Neuronal stem cell (in vitro differentiated cells): Measurements from ENCODE around the gene SLC49A3.
A peak's percentile ranks its signal among the peaks of the same experiment; 100 is the strongest.
"Not testable (repeated sequence)": the region's sequence is repeated elsewhere in the genome, so short reads cannot be mapped to it uniquely, and the experiment has no call there.

Experiments used
- DNase-seq: peaks from one replicate; pipeline ENCODE4 v3.0.0-alpha.2; 2013; ENCODE audit warnings: low spot score
- H2AFZ ChIP-seq: one replicate; pipeline ENCODE4 v1.6.1; 2013; ENCODE audit warnings: mild to moderate bottlenecking, low read length, inconsistent platforms
- H2AK5ac ChIP-seq: 2 replicates; pipeline ENCODE4 v1.6.1; 2013; ENCODE audit warnings: low read depth, mild to moderate bottlenecking, inconsistent platforms, low read length, moderate library complexity, mixed read lengths
- H2BK120ac ChIP-seq: 2 replicates; pipeline ENCODE4 v1.6.1; 2013; ENCODE audit warnings: low read depth, mild to moderate bottlenecking, inconsistent platforms, low read length, moderate library complexity, mixed read lengths
- H2BK12ac ChIP-seq: one replicate; pipeline ENCODE4 v1.6.1; 2013; ENCODE audit warnings: low read length, inconsistent platforms
- H2BK15ac ChIP-seq: 2 replicates; pipeline ENCODE4 v1.6.1; 2013; ENCODE audit warnings: mild to moderate bottlenecking, low read length, inconsistent platforms, mixed read lengths
- H2BK5ac ChIP-seq: one replicate; pipeline ENCODE4 v1.6.1; 2013; ENCODE audit warnings: inconsistent platforms, mild to moderate bottlenecking, low read length, moderate library complexity
- H3K14ac ChIP-seq: one replicate; pipeline ENCODE4 v1.6.1; 2013; ENCODE audit warnings: low read length, inconsistent platforms
- H3K18ac ChIP-seq: 2 replicates; pipeline ENCODE4 v1.6.1; 2013; ENCODE audit warnings: low read length, inconsistent platforms
- H3K23ac ChIP-seq: 2 replicates; pipeline ENCODE4 v1.6.1; 2013; ENCODE audit warnings: low read depth, mild to moderate bottlenecking, mixed read lengths, low read length, inconsistent platforms; ENCODE audit not compliant: poor library complexity
- H3K27ac ChIP-seq: replicated peaks from 3 replicates; pipeline ENCODE4 v1.5.1; 2013; ENCODE audit warnings: low read length, inconsistent platforms
- H3K27me3 ChIP-seq, 3 experiments: 2 replicates each; pipeline ENCODE4 v1.6.1; 2013; ENCODE audit warnings: low read length in 3 of 3, mild to moderate bottlenecking in 2 of 3, inconsistent platforms in 1 of 3, low read depth in 1 of 3, mixed read lengths in 1 of 3, moderate library complexity in 1 of 3; ENCODE audit not compliant: control insufficient read depth in 3 of 3, insufficient read depth in 3 of 3
- H3K36me3 ChIP-seq, 2 donors: replicated peaks in 1 of 2; 2 replicates each; pipeline ENCODE4 v1.6.1; 2013; ENCODE audit warnings: low read length in 2 of 2; ENCODE audit not compliant: control insufficient read depth in 2 of 2, insufficient read depth in 2 of 2
- H3K4ac ChIP-seq: 2 replicates; pipeline ENCODE4 v1.6.1; 2013; ENCODE audit warnings: inconsistent platforms, mild to moderate bottlenecking, low read length, moderate library complexity
- H3K4me1 ChIP-seq, 2 donors: 1 replicate in 1 of 2; 2 replicates in 1 of 2; pipeline ENCODE4 v1.6.1; 2013; ENCODE audit warnings: low read length in 2 of 2, low read depth in 1 of 2; ENCODE audit not compliant: control insufficient read depth in 2 of 2, insufficient read depth in 1 of 2
- H3K4me2 ChIP-seq: one replicate; pipeline ENCODE4 v1.6.1; 2013; ENCODE audit warnings: mild to moderate bottlenecking, low read length, inconsistent platforms; ENCODE audit not compliant: insufficient read depth, poor library complexity, severe bottlenecking
- H3K4me3 ChIP-seq, 2 donors: 2 replicates each; pipeline ENCODE4 v1.5.1; 2013; ENCODE audit warnings: low read length in 2 of 2, mild to moderate bottlenecking in 2 of 2, inconsistent platforms in 1 of 2, moderate library complexity in 1 of 2
- H3K79me1 ChIP-seq: one replicate; pipeline ENCODE4 v1.6.1; 2013; ENCODE audit warnings: low read depth, mild to moderate bottlenecking, inconsistent platforms, low read length, moderate library complexity
- H3K9ac ChIP-seq: one replicate; pipeline ENCODE4 v1.6.1; 2013; ENCODE audit warnings: mild to moderate bottlenecking, low read depth, low read length, inconsistent platforms; ENCODE audit not compliant: poor library complexity
- H3K9me3 ChIP-seq, 2 donors: replicated peaks in 1 of 2; 2 replicates each; pipeline versions ENCODE3 to v1.6.1; 2013; ENCODE audit warnings: low read length in 2 of 2, mild to moderate bottlenecking in 2 of 2, inconsistent platforms in 1 of 2, low read depth in 1 of 2, mixed read lengths in 1 of 2, moderate library complexity in 1 of 2; ENCODE audit not compliant: control insufficient read depth in 2 of 2, insufficient read depth in 1 of 2
- H4K8ac ChIP-seq: one replicate; pipeline ENCODE4 v1.6.1; 2013; ENCODE audit warnings: low read depth, mild to moderate bottlenecking, inconsistent platforms, low read length, moderate library complexity
- H4K91ac ChIP-seq: one replicate; pipeline ENCODE4 v1.6.1; 2013; ENCODE audit warnings: low read length, low read depth, mild to moderate bottlenecking, inconsistent platforms; ENCODE audit not compliant: poor library complexity
- WGBS, 2 donors: extraction: QIAGEN DNeasy Blood & Tissue Kit; methylation state at CpG; one replicate each; pipeline ENCODE4 v1.1.7; 2013; ENCODE audit warnings: missing lambda C conversion rate in 2 of 2, mixed read lengths in 1 of 2; ENCODE audit not compliant: insufficient read length in 2 of 2, insufficient replicate concordance in 1 of 2; ENCODE audit errors: extremely low coverage in 2 of 2; 5-methylcytosine and 5-hydroxymethylcytosine counted together

Gene SLC49A3

GRCh38 chr4:646460-646859 lies 42.5 kb downstream of the SLC49A3 start:
- WGBS, 2 donors, result no CpG with 5 or more reads among the region's 32 CpGs
- no peak overlapping the region for H2AFZ ChIP-seq
- no peak overlapping the region for H3K4me3 ChIP-seq
- H3K18ac ChIP-seq, result peak overlapping the region; percentile 80
- no peak for DNase-seq
- H3K23ac ChIP-seq, result peak overlapping the region; percentile 80
- no peak overlapping the region for H3K4me2 ChIP-seq
- no peak overlapping the region for H4K91ac ChIP-seq
- no peak overlapping the region for H3K27ac ChIP-seq
- H3K14ac ChIP-seq, result no peak overlapping the region
- H3K79me1 ChIP-seq, result no peaks in the 10 kb centered on the region
- H2BK15ac ChIP-seq, result peak overlapping the region; percentile 67
- H3K9ac ChIP-seq, result no peak overlapping the region
- H4K8ac ChIP-seq, result no peak overlapping the region
- no peak overlapping the region for H3K4ac ChIP-seq
- no peak overlapping the region for H2BK12ac ChIP-seq
- H2AK5ac ChIP-seq, result no peak overlapping the region
- no peaks in the 10 kb centered on the region for H3K36me3 ChIP-seq
- no peak overlapping the region for H2BK120ac ChIP-seq
- no peaks in the 10 kb centered on the region for H3K9me3 ChIP-seq
- peaks cover 0 to 20% (median 0%) of the 10 kb centered on the region in 3 experiments for H3K27me3 ChIP-seq
- no peak overlapping the region for H2BK5ac ChIP-seq
- peaks cover 0 to 9% of the 10 kb centered on the region in 2 donors for H3K4me1 ChIP-seq

GRCh38 chr4:642366-642765 lies 46.6 kb downstream of the SLC49A3 start:
- not testable (repeated sequence) for DNase-seq, H2AFZ ChIP-seq, H3K4me3 ChIP-seq, H3K4ac ChIP-seq, H4K91ac ChIP-seq, H2BK15ac ChIP-seq, H2BK12ac ChIP-seq, H3K9ac ChIP-seq, H3K79me1 ChIP-seq, H2BK5ac ChIP-seq, H3K27me3 ChIP-seq, H2BK120ac ChIP-seq, H3K9me3 ChIP-seq, H2AK5ac ChIP-seq, H3K18ac ChIP-seq, H3K4me2 ChIP-seq, H3K23ac ChIP-seq, H4K8ac ChIP-seq, H3K14ac ChIP-seq, H3K27ac ChIP-seq, H3K36me3 ChIP-seq, H3K4me1 ChIP-seq
- WGBS, 2 donors, result no CpG with 5 or more reads among the region's 6 CpGs

- Histone ChIP-seq H3K27me3 (peaks cover 0 to 4% (median 0%) of the 10 kb centered on the region in 3 experiments), H3K4ac (no peak overlapping the region), H2BK12ac (no peak overlapping the region), H3K79me1 (no peaks in the 10 kb centered on the region), H3K18ac (peak overlapping the region; percentile 31), H2BK15ac (no peak overlapping the region), H2BK120ac (no peak overlapping the region), H3K27ac (no peak overlapping the region), H3K4me2 (no peak overlapping the region), H3K14ac (peak overlapping the region; percentile 98), H3K23ac (no peak overlapping the region), H2AK5ac (no peak overlapping the region), H4K91ac (no peak overlapping the region), H3K9me3 (peaks cover 0 to 5% of the 10 kb centered on the region in 2 donors), H3K36me3 (no peaks in the 10 kb centered on the region), H3K4me1 (peaks cover 0 to 3% of the 10 kb centered on the region in 2 donors), H3K4me3 (no peak overlapping the region), H2BK5ac (no peak overlapping the region), H4K8ac (no peak overlapping the region), H2AFZ (peak overlapping the region; percentile 49), H3K9ac (no peak overlapping the region)
- no CpG with 5 or more reads among the region's 32 CpGs for WGBS, 2 donors
- no peak for DNase-seq
Measured at GRCh38 chr4:637536-638280, 51.2 kb downstream of the SLC49A3 start.

- Histone ChIP-seq H2AK5ac (peak overlapping the region; percentile 88), H3K36me3 (no peaks in the 10 kb centered on the region), H4K8ac (no peak overlapping the region), H3K4me3 (no peak overlapping the region), H3K27me3 (peaks cover 0 to 4% (median 0%) of the 10 kb centered on the region in 3 experiments), H3K4me1 (peaks cover 0 to 3% of the 10 kb centered on the region in 2 donors), H2BK5ac (no peak overlapping the region), H2BK15ac (peak overlapping the region; percentile 11), H3K23ac (peak overlapping the region; percentile 85), H2AFZ (no peak overlapping the region), H2BK12ac (no peak overlapping the region), H3K18ac (peak overlapping the region; percentile 17), H3K4ac (no peak overlapping the region), H3K9me3 (peaks cover 7 to 8% of the 10 kb centered on the region in 2 donors), H3K4me2 (no peak overlapping the region), H2BK120ac (no peak overlapping the region), H3K9ac (peak overlapping the region; percentile 44), H3K27ac (no peak overlapping the region), H3K79me1 (peaks cover 2% of the 10 kb centered on the region), H3K14ac (peak overlapping the region; percentile 38), H4K91ac (no peak overlapping the region)
- DNase-seq, result no peak
- no CpG with 5 or more reads among the region's 13 CpGs for WGBS, 2 donors
Measured at GRCh38 chr4:636628-637159, 52.3 kb downstream of the SLC49A3 start.
